NT2/D1 (cell line): Measurements from ENCODE around the gene CSRP1.

Experiments
- SUZ12 ChIP-seq: IDR thresholded peaks from 2 replicates; pipeline ENCODE4 v1.6.1; 2011; ENCODE audit not compliant: insufficient read length, insufficient read depth; ENCODE audit errors: extremely low read depth
- YY1 ChIP-seq: IDR thresholded peaks from 2 replicates; pipeline ENCODE4 v1.6.1; 2011; ENCODE audit not compliant: insufficient read length, insufficient read depth
- ZNF274 ChIP-seq: IDR thresholded peaks from 2 replicates; pipeline ENCODE4 v1.6.1; 2011; ENCODE audit warnings: mild to moderate bottlenecking, low read depth, low read length

- TF ChIP-seq YY1 (no peak), ZNF274 (no peak), SUZ12 (no peak)
Observed at GRCh38 chr1:201537467-201537866, 30.5 kb upstream of the CSRP1 start.
